ENCODE data around the gene COL9A2. TPM values are rescaled to one million over a fixed set of nuclear protein-coding genes. Genes with fewer than 3 reads are reported as not detected.

Gene COL9A2
- total and polyA plus RNA-seq, 2 donors (not counting 1 experiment from before 2014, with no cell fraction given) = 14.8 to 30.6 TPM

DNA sequence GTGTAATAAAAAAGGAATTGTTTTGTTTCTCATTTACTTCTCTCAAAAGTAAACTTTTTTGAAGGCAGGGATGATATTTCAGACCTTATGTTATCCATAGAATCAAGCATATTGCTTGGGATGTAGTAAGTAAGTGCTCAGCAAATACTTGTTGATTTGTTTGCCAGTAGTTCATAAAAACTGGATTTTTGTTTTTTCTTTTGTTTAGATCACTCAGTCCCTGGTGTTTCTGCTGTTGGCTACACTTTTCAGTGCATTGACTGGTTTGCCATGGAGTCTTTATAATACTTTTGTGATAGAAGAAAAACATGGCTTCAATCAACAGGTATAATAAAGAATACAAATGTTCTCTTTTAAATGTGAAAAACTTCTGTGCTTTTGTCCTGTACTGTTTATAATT lies 48.9 kb downstream of the COL9A2 start:
- ATAC-seq (ENCODE audit: low read depth) (no peak), DNase-seq (no peak)
- H3K4me3 ChIP-seq (ENCODE audit: control extremely low read depth in 1 of 5, extremely low read depth in 1 of 5, insufficient read depth in 1 of 5, low read depth in 2 of 5, low read length in 4 of 5) = no peak overlapping the region
- ChIA-PET CTCF (no interaction called here), POLR2A (no interaction called here)
- H3K27ac ChIP-seq (ENCODE audit: low read length in 2 of 2) = no peak overlapping the region
- Mint-ChIP-seq H3K9me3 (ENCODE audit: insufficient read depth) (no peaks in the 10 kb centered on the region), H3K4me1 (no peaks in the 10 kb centered on the region), H3K4me3 (no peak overlapping the region), H3K27me3 (no peaks in the 10 kb centered on the region), H3K27ac (no peak overlapping the region)
- peaks cover 0 to 62% of the 10 kb centered on the region in 2 experiments for H3K36me3 ChIP-seq (replicated peaks in 1 of 2; ENCODE audit: control extremely low read depth in 1 of 2, control insufficient read depth in 1 of 2, extremely low read depth in 1 of 2, insufficient read depth in 2 of 2, low read length in 1 of 2)
- TF ChIP-seq EZH2 (IDR thresholded peaks at IDR 0.05; ENCODE audit: borderline replicate concordance, insufficient read depth, low read depth, low read length, poor library complexity, severe bottlenecking) = no peak
- TF ChIP-seq, protein P1, sequence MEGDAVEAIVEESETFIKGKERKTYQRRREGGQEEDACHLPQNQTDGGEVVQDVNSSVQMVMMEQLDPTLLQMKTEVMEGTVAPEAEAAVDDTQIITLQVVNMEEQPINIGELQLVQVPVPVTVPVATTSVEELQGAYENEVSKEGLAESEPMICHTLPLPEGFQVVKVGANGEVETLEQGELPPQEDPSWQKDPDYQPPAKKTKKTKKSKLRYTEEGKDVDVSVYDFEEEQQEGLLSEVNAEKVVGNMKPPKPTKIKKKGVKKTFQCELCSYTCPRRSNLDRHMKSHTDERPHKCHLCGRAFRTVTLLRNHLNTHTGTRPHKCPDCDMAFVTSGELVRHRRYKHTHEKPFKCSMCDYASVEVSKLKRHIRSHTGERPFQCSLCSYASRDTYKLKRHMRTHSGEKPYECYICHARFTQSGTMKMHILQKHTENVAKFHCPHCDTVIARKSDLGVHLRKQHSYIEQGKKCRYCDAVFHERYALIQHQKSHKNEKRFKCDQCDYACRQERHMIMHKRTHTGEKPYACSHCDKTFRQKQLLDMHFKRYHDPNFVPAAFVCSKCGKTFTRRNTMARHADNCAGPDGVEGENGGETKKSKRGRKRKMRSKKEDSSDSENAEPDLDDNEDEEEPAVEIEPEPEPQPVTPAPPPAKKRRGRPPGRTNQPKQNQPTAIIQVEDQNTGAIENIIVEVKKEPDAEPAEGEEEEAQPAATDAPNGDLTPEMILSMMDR (IDR thresholded peaks at IDR 0.05) = no peak
- H3K9ac ChIP-seq (ENCODE audit: low read length) = no peak overlapping the region
- H3K27me3 ChIP-seq (replicated peaks in 1 of 4; ENCODE audit: control extremely low read depth in 1 of 4, control insufficient read depth in 3 of 4, insufficient read depth in 4 of 4, low read length in 3 of 4) = no peaks in the 10 kb centered on the region
- H3K79me2 ChIP-seq (ENCODE audit: control insufficient read depth, insufficient read depth, low read length) = peaks cover 36% of the 10 kb centered on the region
- H4K20me1 ChIP-seq (ENCODE audit: control insufficient read depth, insufficient read depth, low read length, poor library complexity, severe bottlenecking) = no peaks in the 10 kb centered on the region
- H3K4me1 ChIP-seq (ENCODE audit: control insufficient read depth in 2 of 2, insufficient read depth in 2 of 2, low read length in 2 of 2) = no peaks in the 10 kb centered on the region
- H3K4me2 ChIP-seq (replicated peaks; ENCODE audit: low read depth, low read length, poor library complexity, severe bottlenecking) = no peak overlapping the region
- no peak overlapping the region for H2AFZ ChIP-seq (ENCODE audit: insufficient read depth, low read depth, low read length, poor library complexity, severe bottlenecking)
- intact Hi-C loops (cut with micrococcal nuclease) = no loop called here
- H3K9me3 ChIP-seq (ENCODE audit: control extremely low read depth in 1 of 3, control insufficient read depth in 2 of 3, insufficient read depth in 1 of 3, low read length in 2 of 3) = no peaks in the 10 kb centered on the region

DNA sequence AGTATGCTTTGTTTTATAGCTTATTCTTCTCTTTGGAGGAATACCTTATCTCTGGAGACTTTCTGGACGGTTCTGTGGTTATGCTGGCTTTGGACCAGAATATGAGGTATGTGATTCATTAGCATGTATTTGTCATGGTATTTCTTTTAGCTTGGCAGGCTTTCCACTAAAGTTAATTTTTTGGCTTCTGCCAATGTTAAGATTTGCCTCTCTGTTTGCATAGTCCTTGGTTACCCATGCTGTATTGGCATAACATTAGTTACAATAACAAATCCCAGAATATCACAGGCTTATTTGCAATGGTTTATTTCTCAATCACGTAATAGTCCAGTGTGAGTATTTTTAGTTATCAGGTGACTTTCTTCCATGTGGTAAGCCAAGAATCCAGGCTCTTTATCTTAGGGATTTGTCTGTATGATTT lies 49.3 kb downstream of the COL9A2 start:
- intact Hi-C loops (cut with micrococcal nuclease) = no loop called here
- no CpG with 5 or more reads among the region's 2 CpGs for WGBS (ENCODE audit: insufficient coverage)
- Histone ChIP-seq H3K36me3 (replicated peaks in 1 of 2; ENCODE audit: control extremely low read depth in 1 of 2, control insufficient read depth in 1 of 2, extremely low read depth in 1 of 2, insufficient read depth in 2 of 2, low read length in 1 of 2) (peaks cover 0 to 64% of the 10 kb centered on the region in 2 experiments), H3K27ac (ENCODE audit: low read length in 2 of 2) (no peak overlapping the region), H3K4me1 (ENCODE audit: control insufficient read depth in 2 of 2, insufficient read depth in 2 of 2, low read length in 2 of 2) (no peaks in the 10 kb centered on the region), H2AFZ (ENCODE audit: insufficient read depth, low read depth, low read length, poor library complexity, severe bottlenecking) (no peak overlapping the region), H3K9me3 (ENCODE audit: control extremely low read depth in 1 of 3, control insufficient read depth in 2 of 3, insufficient read depth in 1 of 3, low read length in 2 of 3) (no peaks in the 10 kb centered on the region), H3K27me3 (replicated peaks in 1 of 4; ENCODE audit: control extremely low read depth in 1 of 4, control insufficient read depth in 3 of 4, insufficient read depth in 4 of 4, low read length in 3 of 4) (no peaks in the 10 kb centered on the region), H3K9ac (ENCODE audit: low read length) (no peak overlapping the region), H3K4me3 (ENCODE audit: control extremely low read depth in 1 of 5, extremely low read depth in 1 of 5, insufficient read depth in 1 of 5, low read depth in 2 of 5, low read length in 4 of 5) (no peak overlapping the region), H4K20me1 (ENCODE audit: control insufficient read depth, insufficient read depth, low read length, poor library complexity, severe bottlenecking) (no peaks in the 10 kb centered on the region), H3K79me2 (ENCODE audit: control insufficient read depth, insufficient read depth, low read length) (peaks cover 38% of the 10 kb centered on the region), H3K4me2 (replicated peaks; ENCODE audit: low read depth, low read length, poor library complexity, severe bottlenecking) (no peak overlapping the region)
- H3K4me3 Mint-ChIP-seq = no peak overlapping the region
- H3K27ac Mint-ChIP-seq = no peak overlapping the region
- ChIA-PET CTCF (interaction anchor here (0.6 kb wide), 1 partner anchor 296 kb away, joined by 3 read pairs; no protein-coding TSS in a partner anchor), POLR2A (no interaction called here)
- no peaks in the 10 kb centered on the region for H3K4me1 Mint-ChIP-seq
- no peak for ATAC-seq (ENCODE audit: low read depth)
- TF ChIP-seq EZH2 (IDR thresholded peaks at IDR 0.05; ENCODE audit: borderline replicate concordance, insufficient read depth, low read depth, low read length, poor library complexity, severe bottlenecking) = no peak
- TF ChIP-seq, protein P1 (IDR thresholded peaks at IDR 0.05) = no peak
- H3K9me3 Mint-ChIP-seq (ENCODE audit: insufficient read depth) = no peaks in the 10 kb centered on the region
- H3K27me3 Mint-ChIP-seq = no peaks in the 10 kb centered on the region
- no peak for DNase-seq
